Osteoblast (primary cell): ENCODE measurements around the gene APOL5. TPM values are rescaled to one million over a fixed set of nuclear protein-coding genes. Genes with fewer than 3 reads are reported as not detected.

Experiments
- DNase-seq: peaks from one replicate; pipeline ENCODE4 v3.0.0; 2011; ENCODE audit warnings: low spot score, mixed read lengths; ENCODE audit not compliant: insufficient read length; ENCODE audit errors: missing footprints
- H2AFZ ChIP-seq: 2 replicates; pipeline ENCODE4 v1.6.0; 2011; ENCODE audit warnings: mild to moderate bottlenecking, low read length
- H3K27ac ChIP-seq: 2 replicates; pipeline ENCODE4 v1.5.1; 2011; ENCODE audit warnings: mild to moderate bottlenecking, low read depth, low read length, moderate library complexity
- H3K27me3 ChIP-seq: 2 replicates; pipeline ENCODE4 v1.6.0; 2012; ENCODE audit warnings: mild to moderate bottlenecking, control low read depth, inconsistent platforms, low read length, moderate library complexity; ENCODE audit not compliant: insufficient read depth
- H3K36me3 ChIP-seq: 2 replicates; pipeline ENCODE4 v1.5.1; 2011; ENCODE audit warnings: mild to moderate bottlenecking, low read length, control low read depth, moderate library complexity; ENCODE audit not compliant: insufficient read depth
- H3K4me1 ChIP-seq: 2 replicates; pipeline ENCODE4 v1.5.1; 2011; ENCODE audit warnings: mild to moderate bottlenecking, low read length, control low read depth, moderate library complexity; ENCODE audit not compliant: insufficient read depth
- H3K4me2 ChIP-seq: 2 replicates; pipeline ENCODE4 v1.6.0; 2011; ENCODE audit warnings: mild to moderate bottlenecking, low read length; ENCODE audit not compliant: insufficient read depth
- H3K4me3 ChIP-seq: fragments of 200-600 bp; sonication (generic); 3 replicates; pipeline ENCODE4 v1.5.1; 2012; ENCODE audit warnings: mild to moderate bottlenecking, low read length, inconsistent platforms; ENCODE audit not compliant: insufficient read depth
- H3K79me2 ChIP-seq: 2 replicates; pipeline ENCODE4 v1.6.0; 2012; ENCODE audit warnings: mild to moderate bottlenecking, low read length, control low read depth, inconsistent platforms; ENCODE audit not compliant: insufficient read depth
- H3K9me3 ChIP-seq: 2 replicates; pipeline ENCODE4 v1.5.1; 2011; ENCODE audit warnings: low read depth, low read length, control low read depth
- H4K20me1 ChIP-seq: 2 replicates; pipeline ENCODE4 v1.6.0; 2012; ENCODE audit warnings: mild to moderate bottlenecking, low read length, control low read depth; ENCODE audit not compliant: insufficient read depth
- CTCF ChIP-seq: IDR thresholded peaks from 2 replicates; pipeline ENCODE4 v1.5.1; 2011; ENCODE audit warnings: mild to moderate bottlenecking, low read depth, low read length, moderate library complexity; ENCODE audit errors: extremely low read depth
- total RNA-seq: library from RNA; depleted of rRNA; stranded (reverse); fragments of >200 nt; gene quantifications from 2 replicates; pipeline ENCODE4 v1.2.3, GENCODE V29; 2012

Gene APOL5
- total RNA-seq, 1 donor: not detected

- Histone ChIP-seq H3K27me3 (no peaks in the 10 kb centered on the region), H3K36me3 (no peaks in the 10 kb centered on the region), H3K79me2 (no peaks in the 10 kb centered on the region), H3K4me2 (no peak overlapping the region), H3K27ac (no peak overlapping the region), H2AFZ (no peak overlapping the region), H3K9me3 (no peaks in the 10 kb centered on the region), H4K20me1 (no peaks in the 10 kb centered on the region), H3K4me3 (no peak overlapping the region), H3K4me1 (peaks cover 26% of the 10 kb centered on the region)
- no peak for TF ChIP-seq CTCF
- DNase-seq: no peak
Observed at GRCh38 chr22:35708453-35708852, 9.2 kb upstream of the APOL5 start.

GRCh38 chr22:35708917-35709316, 8.8 kb upstream of the APOL5 start:
- no peaks in the 10 kb centered on the region for H3K27me3 ChIP-seq
- no peak overlapping the region for H3K4me3 ChIP-seq
- no peak overlapping the region for H2AFZ ChIP-seq
- no peaks in the 10 kb centered on the region for H3K9me3 ChIP-seq
- no peaks in the 10 kb centered on the region for H3K36me3 ChIP-seq
- H3K79me2 ChIP-seq: no peaks in the 10 kb centered on the region
- H4K20me1 ChIP-seq: no peaks in the 10 kb centered on the region
- peaks cover 23% of the 10 kb centered on the region for H3K4me1 ChIP-seq
- no peak for TF ChIP-seq CTCF
- DNase-seq: no peak
- H3K27ac ChIP-seq: no peak overlapping the region
- H3K4me2 ChIP-seq: no peak overlapping the region

- DNase-seq: no peak
- no peak overlapping the region for H3K4me2 ChIP-seq
- H3K79me2 ChIP-seq: no peaks in the 10 kb centered on the region
- no peaks in the 10 kb centered on the region for H4K20me1 ChIP-seq
- no peaks in the 10 kb centered on the region for H3K36me3 ChIP-seq
- no peaks in the 10 kb centered on the region for H3K9me3 ChIP-seq
- H3K27me3 ChIP-seq: no peaks in the 10 kb centered on the region
- H3K4me1 ChIP-seq: peaks cover 6% of the 10 kb centered on the region
- no peak overlapping the region for H2AFZ ChIP-seq
- no peak for TF ChIP-seq CTCF
- H3K4me3 ChIP-seq: no peak overlapping the region
- no peak overlapping the region for H3K27ac ChIP-seq
Observed at GRCh38 chr22:35711336-35711735, 6.3 kb upstream of the APOL5 start.

GRCh38 chr22:35712672-35713071, 5.0 kb upstream of the APOL5 start:
- Histone ChIP-seq H4K20me1 (no peaks in the 10 kb centered on the region), H3K9me3 (no peaks in the 10 kb centered on the region), H3K27ac (no peak overlapping the region), H3K36me3 (no peaks in the 10 kb centered on the region), H3K79me2 (no peaks in the 10 kb centered on the region), H3K4me1 (peaks cover 6% of the 10 kb centered on the region), H3K27me3 (no peaks in the 10 kb centered on the region), H2AFZ (no peak overlapping the region), H3K4me2 (no peak overlapping the region), H3K4me3 (no peak overlapping the region)
- no peak for TF ChIP-seq CTCF
- DNase-seq: no peak
